T-helper 1 cell treated with Interleukin-12 subunit alpha and Interleukin-12 subunit beta and Interleukin-4 antibody, amounts not matched to agents 30 ng/mL and 1 ng/mL, for 36 hours (primary cell): ENCODE measurements around the gene SCO1. TPM values are rescaled to one million over a fixed set of nuclear protein-coding genes. Genes with fewer than 3 reads are reported as not detected.

ENCODE experiments used
- intact Hi-C: fragments of 100-400 bp; cut with micrococcal nuclease; formaldehyde crosslinking; loops from one replicate; pipeline ENCODE4 v1.15.1; 2024
- total RNA-seq: library from RNA; stranded (reverse); gene quantifications from 2 replicates; pipeline ENCODE4 v1.2.3, GENCODE V29; 2022

Gene SCO1
- total RNA-seq, 1 donor from 2014 or later = 28.1 TPM

DNA sequence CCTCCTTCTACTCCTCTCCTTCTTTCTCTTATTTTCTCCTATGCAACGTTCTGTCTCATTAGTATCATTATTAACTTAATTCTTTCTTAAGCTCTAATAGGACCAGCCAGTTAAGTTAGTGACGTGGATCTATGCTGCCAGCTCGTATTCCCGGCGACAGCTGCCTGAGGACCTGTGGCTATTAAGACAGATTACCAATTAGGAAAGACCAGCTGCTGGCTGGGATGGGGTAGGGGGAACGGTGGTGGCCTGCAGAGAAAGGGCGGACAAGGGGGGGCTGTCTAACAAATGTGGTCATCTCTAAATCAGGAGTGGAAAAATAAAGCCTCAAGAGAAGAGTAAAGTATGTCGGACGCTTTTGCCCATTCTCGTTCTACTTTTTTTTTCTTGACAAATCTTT, 39.5 kb downstream of the SCO1 start:
- intact Hi-C loops = no loop called here

- intact Hi-C loops = no loop called here
These were observed 40.2 kb downstream of the SCO1 start, which contains the start of gene MYH3 for GRCh38 chr17:10657148-10657547. MYH3 (minus strand) TSS chr17:10657309; CDS start chr17:10655064, 2,245 bp downstream.

DNA sequence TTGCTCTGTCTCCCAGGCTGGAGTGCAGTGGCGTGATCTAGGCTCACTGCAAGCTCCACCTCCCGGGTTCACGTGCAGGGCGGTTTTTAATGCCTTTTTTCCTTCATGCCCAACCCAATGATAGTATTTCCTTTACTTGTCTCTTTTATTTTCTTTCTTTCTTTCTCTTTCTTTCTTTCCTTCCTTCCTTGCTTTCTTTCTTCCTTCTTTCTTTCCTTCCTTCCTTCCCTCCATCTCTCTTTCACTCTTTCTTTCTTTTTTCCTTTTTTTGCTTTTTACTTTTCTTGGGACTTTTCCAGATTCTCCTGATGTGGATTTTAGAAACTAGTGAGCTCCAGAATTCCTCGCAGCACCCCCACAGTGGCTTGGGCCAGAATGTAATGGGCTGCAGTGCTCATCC, 43.3 kb downstream of the SCO1 start:
- intact Hi-C loops = no loop called here

- intact Hi-C loops = no loop called here
These were observed 44.2 kb downstream of the SCO1 start for GRCh38 chr17:10652984-10653659.

GRCh38 chr17:10651927-10652326, 45.4 kb downstream of the SCO1 start:
- intact Hi-C loops = no loop called here

GRCh38 chr17:10649602-10650001, 47.7 kb downstream of the SCO1 start:
- intact Hi-C loops = loop anchor here (5.0 kb wide), 2 partner anchors 48 to 493 kb away; partner anchors contain the start of genes ADPRM and SCO1

GRCh38 chr17:10648956-10649355, 48.4 kb downstream of the SCO1 start:
- intact Hi-C loops = loop anchor here (5.0 kb wide), 2 partner anchors 48 to 493 kb away; partner anchors contain the start of genes ADPRM and SCO1

- intact Hi-C loops = loop anchor here (5.0 kb wide), 2 partner anchors 49 to 494 kb away; partner anchors contain the start of genes ADPRM and SCO1
These were observed 49.0 kb downstream of the SCO1 start for GRCh38 chr17:10648381-10648780.

GRCh38 chr17:10646392-10646990, 50.8 kb downstream of the SCO1 start:
- intact Hi-C loops = loop anchor here (1.0 to 5.0 kb wide), 5 partner anchors 38 to 496 kb away; partner anchors contain the start of genes ADPRM and SCO1

- intact Hi-C loops = no loop called here
These were observed 56.9 kb downstream of the SCO1 start for GRCh38 chr17:10640475-10640874.

DNA sequence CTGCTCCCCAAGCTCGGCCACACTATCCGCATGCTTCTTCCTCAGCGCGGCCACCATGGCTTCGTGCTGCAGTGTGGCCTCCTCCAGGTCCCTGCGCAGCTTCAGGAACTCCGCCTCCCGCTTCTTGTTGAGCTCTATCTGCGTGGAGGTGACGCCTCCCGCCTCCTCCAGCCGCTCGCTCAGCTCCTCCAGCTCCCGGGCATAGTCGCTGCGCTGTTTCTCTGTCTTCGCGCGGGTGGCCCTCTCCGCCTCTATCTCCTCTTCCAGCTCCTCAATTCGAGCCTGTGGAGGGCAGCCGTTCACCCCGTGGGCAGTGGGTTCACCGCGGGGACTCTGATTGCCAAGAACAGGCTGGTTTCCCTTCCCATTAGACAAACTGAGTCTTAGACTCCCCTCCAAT, 59.2 kb downstream of the SCO1 start:
- intact Hi-C loops = no loop called here

DNA sequence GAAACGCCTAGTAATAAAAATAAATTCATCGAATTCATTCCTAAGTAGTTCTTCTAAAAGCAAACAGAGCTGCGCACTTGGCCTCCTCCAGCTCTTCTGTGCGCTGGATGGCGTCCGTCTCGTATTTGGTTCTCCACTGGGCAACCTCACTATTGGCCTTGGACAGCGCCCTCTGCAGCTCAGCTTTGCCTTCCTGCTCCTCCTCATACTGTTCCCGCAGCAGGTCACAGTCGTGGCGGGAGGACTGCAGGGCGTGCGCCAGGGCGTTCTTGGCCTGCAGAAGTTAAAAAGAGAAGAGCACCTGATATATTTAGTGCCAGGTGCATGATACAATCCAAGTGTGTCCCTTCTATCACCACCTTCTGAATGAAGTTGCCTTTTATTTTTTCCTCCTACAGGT, 62.0 kb downstream of the SCO1 start:
- intact Hi-C loops = no loop called here

GRCh38 chr17:10633738-10634379, 63.5 kb downstream of the SCO1 start:
- intact Hi-C loops = no loop called here

- intact Hi-C loops = loop anchor here (1.0 kb wide), 1 partner anchor 214 kb away; no protein-coding TSS in a partner anchor
These were observed 65.6 kb downstream of the SCO1 start for GRCh38 chr17:10631701-10632100.

GRCh38 chr17:10631048-10631700, 66.2 kb downstream of the SCO1 start:
- intact Hi-C loops = loop anchor here (1.0 kb wide), 1 partner anchor 214 kb away; no protein-coding TSS in a partner anchor

DNA sequence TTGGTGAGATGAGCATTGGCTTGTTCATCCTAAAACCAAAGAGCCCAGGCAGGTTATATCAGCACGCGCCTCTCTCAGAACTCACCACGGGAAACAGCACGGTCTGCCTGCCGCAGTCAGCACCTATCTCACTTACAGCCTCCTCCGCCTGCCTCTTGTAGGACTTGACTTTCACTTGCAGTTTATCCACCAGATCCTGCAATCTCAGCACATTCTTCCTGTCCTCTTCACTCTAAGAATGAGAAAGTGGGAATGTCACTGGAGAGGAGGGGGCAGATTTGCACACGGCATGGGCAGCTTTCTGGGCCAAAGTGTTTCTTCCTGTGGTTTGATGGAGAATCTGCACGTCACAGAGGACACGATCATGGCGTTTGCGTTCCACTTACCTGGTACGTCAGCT, 67.6 kb downstream of the SCO1 start:
- intact Hi-C loops = no loop called here

- intact Hi-C loops = no loop called here
These were observed 68.6 kb downstream of the SCO1 start for GRCh38 chr17:10628756-10629155.

GRCh38 chr17:10626390-10626789, 70.9 kb downstream of the SCO1 start:
- intact Hi-C loops = no loop called here

GRCh38 chr17:10624969-10625368, 72.4 kb downstream of the SCO1 start:
- intact Hi-C loops = no loop called here

- intact Hi-C loops = no loop called here
These were observed 73.5 kb downstream of the SCO1 start for GRCh38 chr17:10623737-10624338.
